Brain microvascular endothelial cell (primary cell): Measurements from ENCODE around the gene PLSCR3.

Experiments used
- DNase-seq: peaks from one replicate; pipeline ENCODE4 v3.0.0-alpha.2; 2020
- H3K27ac ChIP-seq: fragments of 250-450 bp; sonication (Bioruptor Pico); 2 replicates; pipeline ENCODE4 v1.5.1; 2020; ENCODE audit warnings: mild to moderate bottlenecking, moderate library complexity
- H3K27me3 ChIP-seq: fragments of 250-450 bp; sonication (Bioruptor Pico); replicated peaks from 2 replicates; pipeline ENCODE4 v1.5.1; 2020; ENCODE audit warnings: mild to moderate bottlenecking
- H3K36me3 ChIP-seq: fragments of 250-450 bp; sonication (Bioruptor Pico); replicated peaks from 2 replicates; pipeline ENCODE4 v1.5.1; 2020; ENCODE audit warnings: mild to moderate bottlenecking
- H3K4me3 ChIP-seq: 2 replicates; pipeline ENCODE4 v1.5.1; 2011; ENCODE audit warnings: low read depth, mild to moderate bottlenecking, control low read depth, low read length, moderate library complexity
- in situ Hi-C: cut with HindIII; loops from 2 replicates; pipeline ENCODE4 v1.10.0; 2017; ENCODE audit warnings: low sequenced_read_pairs, low pct_ligation_motif_present
- TF ChIP-seq, protein P1 (sequence below): IDR thresholded peaks from 2 replicates; pipeline ENCODE4 v1.5.1; 2011; ENCODE audit warnings: low read depth, mild to moderate bottlenecking, moderate library complexity, low read length, control low read depth, inconsistent platforms; ENCODE audit errors: missing control alignments

Gene PLSCR3

DNA sequence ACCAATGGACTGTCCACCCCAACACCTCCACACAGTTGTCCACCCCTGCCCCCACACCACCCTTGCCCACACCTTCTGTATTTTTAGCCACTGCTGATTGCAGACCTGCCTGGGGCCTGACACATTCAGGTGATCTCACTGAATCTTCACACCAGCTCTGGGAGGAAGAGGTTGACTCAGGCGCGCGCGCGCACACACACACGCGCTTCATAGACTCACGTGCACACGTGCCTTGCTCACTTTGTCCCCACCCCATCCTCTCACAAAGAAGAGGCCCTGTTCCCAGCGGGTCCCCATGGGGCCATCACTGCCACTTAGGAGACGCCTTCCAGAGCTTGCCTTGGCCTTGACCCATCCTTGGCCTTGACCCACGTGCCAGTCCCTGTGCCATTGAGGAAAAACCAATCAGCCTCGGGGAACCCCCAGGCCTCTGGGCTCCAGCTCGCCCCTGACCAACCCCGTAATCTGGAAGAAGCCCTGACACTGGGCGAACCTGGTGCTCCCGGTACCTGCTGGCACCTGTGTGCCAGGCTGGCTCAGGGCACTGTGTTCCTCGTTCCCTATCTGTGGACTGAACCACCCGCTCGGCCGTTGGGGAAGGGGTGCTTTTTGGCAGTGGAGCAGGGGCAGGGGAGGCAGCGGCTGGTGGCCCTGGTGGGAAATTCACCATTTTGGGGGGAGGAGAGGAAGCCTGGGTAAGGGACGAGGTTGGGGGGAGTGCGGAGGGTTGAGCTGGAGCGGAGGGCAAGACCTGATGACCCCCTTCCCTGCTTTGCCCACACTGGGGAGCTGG, 16.5 kb upstream of the PLSCR3 start:
- peaks cover 23% of the 10 kb centered on the region for H3K36me3 ChIP-seq
- TF ChIP-seq, protein P1, sequence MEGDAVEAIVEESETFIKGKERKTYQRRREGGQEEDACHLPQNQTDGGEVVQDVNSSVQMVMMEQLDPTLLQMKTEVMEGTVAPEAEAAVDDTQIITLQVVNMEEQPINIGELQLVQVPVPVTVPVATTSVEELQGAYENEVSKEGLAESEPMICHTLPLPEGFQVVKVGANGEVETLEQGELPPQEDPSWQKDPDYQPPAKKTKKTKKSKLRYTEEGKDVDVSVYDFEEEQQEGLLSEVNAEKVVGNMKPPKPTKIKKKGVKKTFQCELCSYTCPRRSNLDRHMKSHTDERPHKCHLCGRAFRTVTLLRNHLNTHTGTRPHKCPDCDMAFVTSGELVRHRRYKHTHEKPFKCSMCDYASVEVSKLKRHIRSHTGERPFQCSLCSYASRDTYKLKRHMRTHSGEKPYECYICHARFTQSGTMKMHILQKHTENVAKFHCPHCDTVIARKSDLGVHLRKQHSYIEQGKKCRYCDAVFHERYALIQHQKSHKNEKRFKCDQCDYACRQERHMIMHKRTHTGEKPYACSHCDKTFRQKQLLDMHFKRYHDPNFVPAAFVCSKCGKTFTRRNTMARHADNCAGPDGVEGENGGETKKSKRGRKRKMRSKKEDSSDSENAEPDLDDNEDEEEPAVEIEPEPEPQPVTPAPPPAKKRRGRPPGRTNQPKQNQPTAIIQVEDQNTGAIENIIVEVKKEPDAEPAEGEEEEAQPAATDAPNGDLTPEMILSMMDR: no peak
- DNase-seq: no peak
- H3K4me3 ChIP-seq: no peak overlapping the region
- H3K27me3 ChIP-seq: no peaks in the 10 kb centered on the region
- no peak overlapping the region for H3K27ac ChIP-seq
- in situ Hi-C loops: no loop called here

DNA sequence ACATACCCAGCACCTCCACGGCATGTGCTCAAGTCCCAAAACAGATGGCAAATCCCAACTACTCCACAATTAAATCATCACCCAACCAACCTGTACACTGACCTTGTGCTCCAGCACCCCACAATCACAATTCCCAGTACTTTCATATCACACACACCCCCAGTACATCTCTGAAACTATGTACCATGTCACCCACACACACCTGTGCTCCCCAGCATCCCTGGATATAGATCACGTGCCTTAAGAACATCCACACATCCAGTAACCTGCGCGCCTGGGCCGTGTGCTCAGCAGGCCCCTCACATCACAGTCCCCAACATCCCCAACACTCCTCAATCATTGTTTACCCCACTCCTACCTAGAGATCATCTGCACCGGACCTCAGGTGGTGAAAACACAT, 15.4 kb upstream of the PLSCR3 start:
- H3K27ac ChIP-seq: no peak overlapping the region
- in situ Hi-C loops: no loop called here
- no peak overlapping the region for H3K4me3 ChIP-seq
- DNase-seq: no peak
- H3K36me3 ChIP-seq: peaks cover 15% of the 10 kb centered on the region
- TF ChIP-seq, protein P1: no peak
- no peaks in the 10 kb centered on the region for H3K27me3 ChIP-seq

DNA sequence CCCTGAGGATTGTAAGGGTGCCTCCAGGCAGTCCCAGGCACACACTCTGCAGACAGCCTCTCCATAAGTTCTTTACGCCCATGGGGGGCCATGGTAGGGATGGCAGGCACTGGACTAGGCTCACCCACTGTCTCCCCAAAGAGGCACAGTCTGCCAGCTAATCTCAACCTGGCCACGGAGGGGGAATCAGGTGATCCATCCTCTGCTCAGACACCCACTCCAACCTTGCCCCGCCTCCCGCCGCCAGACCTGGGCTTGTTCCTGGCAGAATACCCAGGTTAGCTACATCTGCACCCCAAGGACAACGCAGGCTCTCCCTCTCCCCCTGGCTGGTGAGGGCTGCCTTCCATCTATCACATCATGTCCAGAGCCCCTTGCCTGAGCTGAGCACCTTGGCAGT, 14.5 kb upstream of the PLSCR3 start:
- H3K36me3 ChIP-seq: peaks cover 15% of the 10 kb centered on the region
- DNase-seq: no peak
- H3K27me3 ChIP-seq: no peaks in the 10 kb centered on the region
- H3K27ac ChIP-seq: no peak overlapping the region
- TF ChIP-seq, protein P1: no peak
- in situ Hi-C loops: no loop called here
- no peak overlapping the region for H3K4me3 ChIP-seq

DNA sequence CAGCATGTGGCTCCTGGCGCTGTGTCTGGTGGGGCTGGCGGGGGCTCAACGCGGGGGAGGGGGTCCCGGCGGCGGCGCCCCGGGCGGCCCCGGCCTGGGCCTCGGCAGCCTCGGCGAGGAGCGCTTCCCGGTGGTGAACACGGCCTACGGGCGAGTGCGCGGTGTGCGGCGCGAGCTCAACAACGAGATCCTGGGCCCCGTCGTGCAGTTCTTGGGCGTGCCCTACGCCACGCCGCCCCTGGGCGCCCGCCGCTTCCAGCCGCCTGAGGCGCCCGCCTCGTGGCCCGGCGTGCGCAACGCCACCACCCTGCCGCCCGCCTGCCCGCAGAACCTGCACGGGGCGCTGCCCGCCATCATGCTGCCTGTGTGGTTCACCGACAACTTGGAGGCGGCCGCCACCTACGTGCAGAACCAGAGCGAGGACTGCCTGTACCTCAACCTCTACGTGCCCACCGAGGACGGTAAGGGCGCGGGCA, 14.0 kb upstream of the PLSCR3 start:
- Histone ChIP-seq H3K36me3 (peaks cover 15% of the 10 kb centered on the region), H3K4me3 (no peak overlapping the region), H3K27ac (no peak overlapping the region), H3K27me3 (no peaks in the 10 kb centered on the region)
- in situ Hi-C loops: no loop called here
- TF ChIP-seq, protein P1: no peak
- DNase-seq: no peak

DNA sequence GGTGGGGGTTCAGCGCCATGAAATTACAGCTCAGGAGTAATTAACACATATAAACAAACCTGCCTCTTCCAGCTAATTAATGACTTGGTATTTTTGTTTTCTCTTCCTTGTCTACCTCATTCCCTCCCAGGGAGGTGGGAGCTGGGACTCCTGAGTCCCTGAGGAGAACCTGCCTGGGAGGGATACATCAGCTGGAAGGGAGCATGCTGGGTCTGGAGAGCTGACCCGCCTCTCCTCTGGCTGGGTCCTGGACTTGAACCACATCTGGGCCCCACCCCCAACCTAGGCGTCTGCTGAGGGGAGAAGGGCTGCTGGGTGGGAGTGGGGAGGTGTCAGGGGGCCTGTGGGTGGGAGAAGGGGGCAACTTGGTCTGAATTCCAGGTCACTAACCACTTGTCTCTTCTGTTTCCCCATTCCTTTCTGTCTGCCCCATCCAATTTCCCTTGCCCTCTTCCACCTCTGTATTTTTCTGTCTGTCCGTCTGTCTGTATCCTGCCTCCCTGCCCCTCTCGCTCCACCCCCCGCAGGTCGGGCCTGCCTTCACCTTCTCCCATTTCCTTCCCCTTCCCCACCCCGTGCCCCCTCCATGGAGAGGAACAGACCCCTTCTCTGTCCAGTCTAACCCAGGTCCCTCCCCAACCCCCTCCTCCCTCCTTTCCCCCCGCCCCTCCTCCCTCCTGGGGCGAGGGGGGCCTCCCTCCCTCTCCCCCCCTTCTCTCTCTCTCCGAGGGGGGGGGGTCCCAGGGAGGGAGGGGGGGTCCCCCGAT, 13.3 kb upstream of the PLSCR3 start, which contains the start of gene NLGN2:
Gene NLGN2, plus strand, starts transcription at position 361 of the 767 bp plus-strand sequence. CDS start 411 bp downstream, outside the sequence.
- in situ Hi-C loops: no loop called here
- peaks cover 15% of the 10 kb centered on the region for H3K36me3 ChIP-seq
- no peak for DNase-seq
- TF ChIP-seq, protein P1: no peak
- H3K4me3 ChIP-seq: no peak within 1 kb of the TSS
- H3K27ac ChIP-seq: no peak within 1 kb of the TSS
- no peaks in the 10 kb centered on the region for H3K27me3 ChIP-seq
